ENCODE measurements around the gene PPP2R5A.

GRCh38 chr1:212267017-212267416, 18.2 kb upstream of the PPP2R5A start:
- TF ChIP-seq CTCF (IDR thresholded peaks at IDR 0.05) = no peak
- TF ChIP-seq POLR2A (IDR thresholded peaks at IDR 0.05) = no peak
